ENCODE data around the gene CPT1C. TPM values are rescaled to one million over a fixed set of nuclear protein-coding genes. Genes with fewer than 3 reads are reported as not detected.

Gene CPT1C
- total and polyA plus RNA-seq, 10 donors = 5.2 to 17.0 (median 15.5) TPM

DNA sequence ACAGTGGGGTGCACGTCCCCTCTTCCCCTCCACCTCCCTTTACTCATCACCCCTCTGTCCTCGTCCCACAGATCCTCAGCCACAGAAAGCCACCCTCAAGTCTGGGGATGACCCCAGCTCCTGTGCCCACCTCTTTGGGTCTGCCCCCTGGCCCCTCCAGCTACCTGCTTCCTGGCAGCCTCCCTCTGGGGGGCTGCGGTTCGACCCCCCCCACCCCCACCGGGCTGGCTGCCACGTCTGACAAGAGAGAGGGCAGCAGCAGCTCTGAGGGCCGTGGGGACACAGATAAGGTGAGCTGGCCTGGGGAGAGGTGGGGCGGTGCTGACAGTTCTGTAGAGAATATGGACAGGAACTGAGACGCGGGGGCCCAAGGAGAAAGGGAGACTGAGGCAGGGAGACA lies 36.3 kb upstream of the CPT1C start:
- Histone ChIP-seq H3K4me3 (no peak overlapping the region), H3K27me3 (replicated peaks in 1 of 7) (no peaks in the 10 kb centered on the region), H3K9me3 (no peaks in the 10 kb centered on the region), H3K4me1 (peaks cover 0 to 46% (median 8%) of the 10 kb centered on the region in 6 donors), H3K27ac (peak overlapping the region in 3 of 8 donors; percentile 38 to 55 (median 52)), H3K36me3 (peaks cover 0 to 100% (median 94%) of the 10 kb centered on the region in 6 donors)
- peak; percentile 73 for DNase-seq
- 78 to 93% (median 91%) methylated on average over 10 of the region's 10 CpGs for WGBS, 5 donors
- TF ChIP-seq POLR2A (IDR thresholded peaks at IDR 0.05) = no peak
- TF ChIP-seq CTCF (IDR thresholded peaks at IDR 0.05 in 8 of 11, conservative IDR thresholded peaks at IDR 0.05 in 3 of 11) = no peak
- peak in 1 of 3 donors; percentile 33 for TF ChIP-seq POLR2AphosphoS5 (IDR thresholded peaks at IDR 0.05)
- intact Hi-C loops (cut with DNase I; ENCODE audit: low total_unique reads) = no loop called here

- H3K9me3 ChIP-seq = no peaks in the 10 kb centered on the region
- no peak for TF ChIP-seq POLR2A (IDR thresholded peaks at IDR 0.05)
- no peak for TF ChIP-seq CTCF (IDR thresholded peaks at IDR 0.05 in 8 of 11, conservative IDR thresholded peaks at IDR 0.05 in 3 of 11)
- no peak for TF ChIP-seq POLR2AphosphoS5 (IDR thresholded peaks at IDR 0.05)
- 84 to 90% (median 88%) methylated on average over 17 to 23 of the region's 23 CpGs for WGBS, 5 donors
- intact Hi-C loops (cut with DNase I; ENCODE audit: low total_unique reads) = no loop called here
- no peak overlapping the region for H3K4me3 ChIP-seq
- H3K27ac ChIP-seq = peak overlapping the region in 3 of 8 donors; percentile 38 to 55 (median 52)
- no peak for DNase-seq
- peaks cover 0 to 100% (median 92%) of the 10 kb centered on the region in 6 donors for H3K36me3 ChIP-seq
- peaks cover 0 to 34% (median 3%) of the 10 kb centered on the region in 6 donors for H3K4me1 ChIP-seq
- no peaks in the 10 kb centered on the region for H3K27me3 ChIP-seq (replicated peaks in 1 of 7)
Measured at GRCh38 chr19:49655570-49656455, 35.1 kb upstream of the CPT1C start.

DNA sequence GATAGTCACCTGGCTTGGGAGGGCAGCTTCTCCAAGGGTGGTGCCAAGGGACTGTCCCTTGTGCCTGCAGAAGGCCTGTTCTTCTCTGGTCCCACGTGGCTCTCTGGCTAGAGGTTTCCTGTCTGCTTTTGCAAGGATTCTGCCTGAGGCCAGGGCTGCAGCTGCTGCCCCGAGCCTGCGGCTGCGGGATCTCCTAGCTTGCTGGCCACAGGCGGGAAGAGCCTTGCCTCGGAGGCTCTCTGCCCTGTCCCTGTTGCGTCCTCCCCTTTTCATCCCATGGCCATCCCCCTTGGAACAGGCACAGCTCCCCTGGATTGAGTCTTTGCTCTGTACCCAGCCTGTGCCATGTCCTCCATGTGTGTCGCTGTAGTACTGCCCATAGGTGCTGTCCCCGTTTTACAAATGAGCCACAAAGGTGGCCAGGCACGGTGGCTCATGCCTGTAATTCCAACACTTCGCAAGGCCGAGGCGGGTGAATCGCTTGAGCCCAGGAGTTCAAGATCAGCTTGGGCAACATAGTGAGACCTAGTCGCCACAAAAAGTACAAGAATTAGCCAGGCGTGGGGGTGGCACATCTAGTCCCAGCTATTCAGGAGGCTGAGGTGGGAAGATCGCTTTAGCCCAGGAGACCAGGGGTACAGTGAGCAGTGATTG lies 34.3 kb upstream of the CPT1C start:
- no peak for DNase-seq
- Histone ChIP-seq H3K27ac (peak overlapping the region in 3 of 8 donors; percentile 38 to 55 (median 52)), H3K4me1 (peaks cover 0 to 30% (median 3%) of the 10 kb centered on the region in 6 donors), H3K4me3 (no peak overlapping the region), H3K27me3 (replicated peaks in 1 of 7) (no peaks in the 10 kb centered on the region), H3K36me3 (peaks cover 4 to 100% (median 93%) of the 10 kb centered on the region in 6 donors), H3K9me3 (no peaks in the 10 kb centered on the region)
- no peak for TF ChIP-seq POLR2AphosphoS5 (IDR thresholded peaks at IDR 0.05)
- TF ChIP-seq POLR2A (IDR thresholded peaks at IDR 0.05) = no peak
- TF ChIP-seq CTCF (IDR thresholded peaks at IDR 0.05 in 8 of 11, conservative IDR thresholded peaks at IDR 0.05 in 3 of 11) = no peak
- intact Hi-C loops (cut with DNase I; ENCODE audit: low total_unique reads) = no loop called here
- 89 to 97% (median 93%) methylated on average over 12 to 17 of the region's 17 CpGs for WGBS, 5 donors

All from spleen (tissue), 11 donors.